ENCODE results near the gene SLC29A3. TPM values are rescaled to one million over a fixed set of nuclear protein-coding genes. Genes with fewer than 3 reads are reported as not detected.

SLC29A3 gene
- total RNA-seq, result 1.3 and 1.4 TPM in 2 replicates

GRCh38 chr10:71319042-71319799 lies at the start of gene SLC29A3:
Gene SLC29A3 (plus strand): TSS chr10:71319259. CDS start chr10:71319310, 51 bp downstream.

GRCh38 chr10:71396711-71397295 lies 77.7 kb downstream of the SLC29A3 start, which contains the start of gene CDH23:
Gene CDH23 (plus strand): TSS chr10:71396920. CDS start chr10:71439832, 42,912 bp downstream.

Other genes starting within 250 kb of the SLC29A3 start
- gene UNC5B, start 106.7 kb upstream of the SLC29A3 start, total RNA-seq, result 16.5 and 23.7 TPM in 2 replicates
- under 0.01 TPM in 2 replicates for gene CDH23, start 77.7 kb downstream of the SLC29A3 start, total RNA-seq